H9 (cell line): ENCODE measurements around the gene GIMAP4. TPM values are rescaled to one million over a fixed set of nuclear protein-coding genes. Genes with fewer than 3 reads are reported as not detected.
"Not testable (repeated sequence)": the region's sequence is repeated elsewhere in the genome, so short reads cannot be mapped to it uniquely, and the experiment has no call there.

Experiments used
- DNase-seq: peaks from one replicate; pipeline ENCODE4 v3.0.0-alpha.2; 2017
- H2AFZ ChIP-seq: one replicate; pipeline ENCODE4 v1.6.1; 2013; ENCODE audit warnings: mild to moderate bottlenecking, low read length, control low read depth, moderate library complexity
- H2AK5ac ChIP-seq: 2 replicates; pipeline ENCODE4 v1.6.1; 2013; ENCODE audit warnings: low read length, control low read depth, mixed read lengths; ENCODE audit not compliant: insufficient read length
- H2BK120ac ChIP-seq: one replicate; pipeline ENCODE4 v1.6.1; 2013; ENCODE audit warnings: low read depth, mild to moderate bottlenecking, low read length, control low read depth, inconsistent platforms; ENCODE audit not compliant: poor library complexity, severe bottlenecking
- H2BK12ac ChIP-seq: 2 replicates; pipeline ENCODE4 v1.6.1; 2013; ENCODE audit warnings: low read length, control low read depth, mixed read lengths, low read depth; ENCODE audit not compliant: insufficient read length
- H2BK15ac ChIP-seq: 2 replicates; pipeline ENCODE4 v1.6.1; 2013; ENCODE audit warnings: low read depth, low read length, control low read depth
- H2BK20ac ChIP-seq: one replicate; pipeline ENCODE4 v1.6.1; 2013; ENCODE audit warnings: low read depth, mild to moderate bottlenecking, low read length, control low read depth, inconsistent platforms; ENCODE audit not compliant: poor library complexity, severe bottlenecking
- H2BK5ac ChIP-seq: 2 replicates; pipeline ENCODE4 v1.6.1; 2013; ENCODE audit warnings: low read length, control low read depth, mixed read lengths; ENCODE audit not compliant: insufficient read length
- H3K14ac ChIP-seq: 2 replicates; pipeline ENCODE4 v1.6.1; 2013; ENCODE audit warnings: low read length, control low read depth; ENCODE audit not compliant: insufficient read depth
- H3K18ac ChIP-seq: 2 replicates; pipeline ENCODE4 v1.6.1; 2013; ENCODE audit warnings: low read depth, mild to moderate bottlenecking, mixed read lengths, low read length, control low read depth; ENCODE audit not compliant: insufficient read length
- H3K23ac ChIP-seq: 2 replicates; pipeline ENCODE4 v1.6.1; 2013; ENCODE audit warnings: low read length, control low read depth, mixed read lengths, low read depth; ENCODE audit not compliant: insufficient read length
- H3K23me2 ChIP-seq: 2 replicates; pipeline ENCODE4 v1.6.1; 2013; ENCODE audit warnings: low read depth, mild to moderate bottlenecking, mixed read lengths, low read length, control low read depth; ENCODE audit not compliant: insufficient read length, poor library complexity, severe bottlenecking
- H3K27ac ChIP-seq: 2 replicates; pipeline ENCODE4 v1.5.1; 2013; ENCODE audit warnings: low read length, control low read depth, mixed read lengths, low read depth; ENCODE audit not compliant: insufficient read length
- H3K27me3 ChIP-seq: 2 replicates; pipeline ENCODE4 v1.6.1; 2013; ENCODE audit warnings: low read length, control low read depth, inconsistent platforms; ENCODE audit not compliant: insufficient read depth
- H3K4ac ChIP-seq: 2 replicates; pipeline ENCODE4 v1.6.1; 2013; ENCODE audit warnings: low read depth, mild to moderate bottlenecking, control low read depth, inconsistent platforms, low read length, moderate library complexity
- H3K4me1 ChIP-seq: 2 replicates; pipeline ENCODE4 v1.6.1; 2013; ENCODE audit warnings: low read length, control low read depth, inconsistent platforms; ENCODE audit not compliant: insufficient read depth
- H3K4me2 ChIP-seq: 2 replicates; pipeline ENCODE4 v1.6.1; 2013; ENCODE audit warnings: low read length, control low read depth, mixed read lengths; ENCODE audit not compliant: insufficient read length, insufficient read depth
- H3K56ac ChIP-seq: 2 replicates; pipeline ENCODE4 v1.6.1; 2013; ENCODE audit warnings: low read depth, mild to moderate bottlenecking, mixed read lengths, low read length, control low read depth; ENCODE audit not compliant: insufficient read length
- H3K79me1 ChIP-seq: 2 replicates; pipeline ENCODE4 v1.6.1; 2013; ENCODE audit warnings: low read depth, mild to moderate bottlenecking, moderate library complexity, low read length, control low read depth, inconsistent platforms; ENCODE audit not compliant: insufficient read depth, poor library complexity, severe bottlenecking
- H3K79me2 ChIP-seq: 2 replicates; pipeline ENCODE4 v1.6.1; 2013; ENCODE audit warnings: low read length, control low read depth, inconsistent platforms; ENCODE audit not compliant: insufficient read depth
- H3K9ac ChIP-seq: 2 replicates; pipeline ENCODE4 v1.6.1; 2013; ENCODE audit warnings: low read length, control low read depth, mixed read lengths; ENCODE audit not compliant: insufficient read length; ENCODE audit errors: extremely low read depth
- H3K9me3 ChIP-seq: one replicate; pipeline ENCODE4 v1.6.1; 2013; ENCODE audit warnings: low read depth, low read length, inconsistent platforms; ENCODE audit not compliant: control insufficient read depth
- H3T11ph ChIP-seq: one replicate; pipeline ENCODE4 v1.6.1; 2013; ENCODE audit warnings: mild to moderate bottlenecking, low read length, control low read depth, inconsistent platforms
- H4K20me1 ChIP-seq: one replicate; pipeline ENCODE4 v1.6.1; 2013; ENCODE audit not compliant: control insufficient read depth, insufficient read length, insufficient read depth
- H4K5ac ChIP-seq: 2 replicates; pipeline ENCODE4 v1.6.1; 2013; ENCODE audit warnings: low read depth, mild to moderate bottlenecking, mixed read lengths, low read length, control low read depth; ENCODE audit not compliant: insufficient read length
- H4K8ac ChIP-seq: replicated peaks from 2 replicates; pipeline ENCODE4 v1.6.1; 2013; ENCODE audit warnings: low read length, control low read depth, mixed read lengths, low read depth; ENCODE audit not compliant: insufficient read length
- H4K91ac ChIP-seq: 2 replicates; pipeline ENCODE4 v1.6.1; 2013; ENCODE audit warnings: low read depth, mild to moderate bottlenecking, moderate library complexity, mixed read lengths, low read length, control low read depth; ENCODE audit not compliant: insufficient read length
- H3K27ac Mint-ChIP-seq, 3 experiments: 2 replicates in 2 of 3; 3 replicates in 1 of 3; pipeline ENCODE4 v1.8.0; 2020 to 2021; ENCODE audit warnings: mixed read lengths in 3 of 3, mild to moderate bottlenecking in 1 of 3, moderate library complexity in 1 of 3
- H3K27me3 Mint-ChIP-seq: 2 replicates; pipeline ENCODE4 v1.8.0; 2021; ENCODE audit warnings: low read depth, mild to moderate bottlenecking, moderate library complexity, mixed read lengths
- H3K36me3 Mint-ChIP-seq, 3 experiments: 2 replicates in 2 of 3; 3 replicates in 1 of 3; pipeline ENCODE4 v1.8.0; 2020 to 2021; ENCODE audit warnings: low read depth in 3 of 3, mixed read lengths in 3 of 3; ENCODE audit not compliant: insufficient read depth in 1 of 3
- H3K4me1 Mint-ChIP-seq, 2 experiments: 2 replicates each; pipeline ENCODE4 v1.8.0; 2020; ENCODE audit warnings: mixed read lengths in 2 of 2
- H3K4me3 Mint-ChIP-seq, 2 experiments: 2 replicates in 1 of 2; 3 replicates in 1 of 2; pipeline ENCODE4 v1.8.0; 2020 to 2021; ENCODE audit warnings: mild to moderate bottlenecking in 2 of 2, mixed read lengths in 2 of 2, moderate library complexity in 1 of 2
- H3K9me3 Mint-ChIP-seq, 2 experiments: 2 replicates in 1 of 2; 3 replicates in 1 of 2; pipeline ENCODE4 v1.8.0; 2020; ENCODE audit warnings: mild to moderate bottlenecking in 2 of 2, mixed read lengths in 2 of 2, moderate library complexity in 1 of 2
- CTCF ChIP-seq: fragments of 200-600 bp; sonication (generic); conservative IDR thresholded peaks from 3 replicates; pipeline ENCODE4 v1.8.0; 2021; ENCODE audit warnings: antibody characterized with exemption, mild to moderate bottlenecking
- WGBS: extraction: QIAGEN DNeasy Blood & Tissue Kit; methylation state at CpG from one replicate; pipeline ENCODE4 v1.1.7; 2013; ENCODE audit warnings: missing lambda C conversion rate, low lambda C conversion rate, mixed read lengths; ENCODE audit not compliant: insufficient read length; ENCODE audit errors: extremely low coverage; 5-methylcytosine and 5-hydroxymethylcytosine counted together
- total RNA-seq: library from RNA; stranded (reverse); gene quantifications from 2 replicates; pipeline ENCODE4 v1.2.1, GENCODE V29; 2021

Gene GIMAP4
- total RNA-seq, 1 experiment from 2014 or later: not detected

GRCh38 chr7:150520145-150520544 lies 47.0 kb upstream of the GIMAP4 start:
- Histone ChIP-seq H2AK5ac (no peak overlapping the region), H3K79me1 (no peaks in the 10 kb centered on the region), H2BK12ac (no peak overlapping the region), H2AFZ (no peak overlapping the region), H3K4me1 (0 out of 2 replicates have a peak, but pooled peaks cover 4% of the 10 kb centered on the region), H4K20me1 (no peaks in the 10 kb centered on the region), H3K4me2 (no peak overlapping the region), H2BK5ac (no peak overlapping the region), H3K9me3 (no peaks in the 10 kb centered on the region), H2BK120ac (no peak overlapping the region), H3K4ac (no peak overlapping the region), H3K14ac (no peak overlapping the region; the same call in 1 of the 2 replicates), H3T11ph (no peak overlapping the region), H3K23ac (no peak overlapping the region), H3K79me2 (no peaks in the 10 kb centered on the region), H3K56ac (no peak overlapping the region), H3K27me3 (no peaks in the 10 kb centered on the region; the same call in 1 of the 2 replicates), H3K23me2 (no peaks in the 10 kb centered on the region), H4K5ac (no peak overlapping the region), H3K18ac (no peak overlapping the region), H2BK15ac (no peak overlapping the region), H2BK20ac (no peak overlapping the region), H4K91ac (no peak overlapping the region), H3K9ac (no peak overlapping the region), H4K8ac (no peak overlapping the region), H3K27ac (no peak overlapping the region)
- Mint-ChIP-seq H3K27ac (no peak overlapping the region), H3K4me3 (no peak overlapping the region), H3K36me3 (no peaks in the 10 kb centered on the region; a peak in 1 of 7 replicates), H3K4me1 (peaks cover 28 to 30% of the 10 kb centered on the region in 2 experiments), H3K9me3 (no peaks in the 10 kb centered on the region), H3K27me3 (peaks cover 24% of the 10 kb centered on the region)
- no CpG with 5 or more reads among the region's 8 CpGs for WGBS
- no peak for TF ChIP-seq CTCF
- no peak for DNase-seq

GRCh38 chr7:150522931-150523330 lies 44.3 kb upstream of the GIMAP4 start:
- H3K27ac Mint-ChIP-seq: peak overlapping the region in 1 of 3 experiments; percentile 29; a peak in 2 of 7 replicates
- H4K8ac ChIP-seq, H3K14ac ChIP-seq, H3K27me3 ChIP-seq, H3K23me2 ChIP-seq, H2AFZ ChIP-seq, H2BK20ac ChIP-seq, H3K18ac ChIP-seq, H4K91ac ChIP-seq, H2BK15ac ChIP-seq, H3K9me3 Mint-ChIP-seq, H2BK120ac ChIP-seq, H3K9me3 ChIP-seq, H3K4me1 ChIP-seq, H3K36me3 Mint-ChIP-seq, H2AK5ac ChIP-seq, H3T11ph ChIP-seq, H3K79me1 ChIP-seq, H2BK5ac ChIP-seq, H3K9ac ChIP-seq, H3K4me2 ChIP-seq, H3K56ac ChIP-seq, H3K4ac ChIP-seq, H3K23ac ChIP-seq, H4K20me1 ChIP-seq, H3K27ac ChIP-seq, H2BK12ac ChIP-seq, H4K5ac ChIP-seq, H3K79me2 ChIP-seq: not testable (repeated sequence)
- H3K4me1 Mint-ChIP-seq: peaks cover 28 to 30% of the 10 kb centered on the region in 2 experiments
- WGBS: no CpG with 5 or more reads among the region's 6 CpGs
- H3K27me3 Mint-ChIP-seq: peaks cover 12% of the 10 kb centered on the region
- H3K4me3 Mint-ChIP-seq: peak overlapping the region; percentile 25 to 52; a peak in 4 of 5 replicates
- DNase-seq: peak; percentile 43
